Erythroblast (primary cell): ENCODE results near the gene UTRN.

Source experiments
- GATA1 ChIP-seq: IDR thresholded peaks from 2 replicates; pipeline ENCODE4 v1.6.1; 2011; ENCODE audit warnings: low read depth, mild to moderate bottlenecking, control low read depth, low read length, moderate library complexity
- POLR2A ChIP-seq: IDR thresholded peaks from 2 replicates; pipeline ENCODE4 v1.6.1; 2011; ENCODE audit warnings: mild to moderate bottlenecking, low read length

DNA sequence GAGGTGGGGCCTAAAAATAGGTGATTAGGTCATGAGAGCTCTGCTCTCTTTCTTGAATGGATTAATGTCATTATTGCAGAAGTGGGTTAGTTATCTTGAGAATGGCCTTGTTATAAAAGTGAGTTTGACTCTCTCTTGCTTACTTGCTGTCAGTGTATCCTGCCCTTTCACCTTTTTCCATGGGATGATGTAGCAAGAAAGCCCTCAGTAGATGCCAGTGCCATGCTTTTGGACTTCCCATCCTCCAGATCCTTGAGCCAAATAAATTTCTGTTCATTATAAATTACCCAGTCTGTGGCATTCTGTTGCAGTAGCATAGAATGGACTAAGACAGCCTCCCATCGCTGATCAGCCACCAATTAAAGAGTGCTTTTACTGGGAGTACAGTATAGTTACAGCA, 40.1 kb downstream of the UTRN start:
- TF ChIP-seq POLR2A, result no peak
- TF ChIP-seq GATA1, result no peak
